ENCODE measurements around the gene RFX8.

DNA sequence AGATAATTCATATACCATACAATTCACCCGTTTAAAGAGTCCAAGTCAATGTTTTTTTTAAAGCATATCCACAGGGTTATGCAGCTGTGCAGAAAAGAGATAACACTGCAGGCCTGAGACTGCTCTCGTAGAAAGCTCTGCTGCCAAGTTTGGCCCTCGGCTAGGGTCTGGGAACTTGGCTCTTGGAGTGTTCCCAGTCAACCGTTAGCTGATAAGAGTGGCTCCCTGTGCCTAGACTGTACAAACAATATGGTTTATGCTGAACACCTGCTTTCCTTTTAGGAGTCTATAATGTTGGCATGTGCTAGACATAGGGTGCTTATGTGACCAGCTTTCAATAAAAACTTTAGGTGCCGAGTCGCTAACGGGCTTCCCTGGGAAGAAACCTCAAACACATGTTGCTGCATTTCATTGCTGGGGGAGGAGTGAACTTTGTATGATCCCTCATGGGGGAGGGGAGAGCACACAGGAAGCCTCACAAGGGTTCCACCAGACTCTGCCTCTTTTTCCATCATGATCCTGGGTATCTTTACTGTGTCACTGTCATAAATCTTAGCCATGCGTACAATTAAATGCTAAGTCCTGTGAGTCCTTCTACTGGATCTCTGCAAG lies 34.7 kb downstream of the RFX8 start:
- TF ChIP-seq, protein P1, sequence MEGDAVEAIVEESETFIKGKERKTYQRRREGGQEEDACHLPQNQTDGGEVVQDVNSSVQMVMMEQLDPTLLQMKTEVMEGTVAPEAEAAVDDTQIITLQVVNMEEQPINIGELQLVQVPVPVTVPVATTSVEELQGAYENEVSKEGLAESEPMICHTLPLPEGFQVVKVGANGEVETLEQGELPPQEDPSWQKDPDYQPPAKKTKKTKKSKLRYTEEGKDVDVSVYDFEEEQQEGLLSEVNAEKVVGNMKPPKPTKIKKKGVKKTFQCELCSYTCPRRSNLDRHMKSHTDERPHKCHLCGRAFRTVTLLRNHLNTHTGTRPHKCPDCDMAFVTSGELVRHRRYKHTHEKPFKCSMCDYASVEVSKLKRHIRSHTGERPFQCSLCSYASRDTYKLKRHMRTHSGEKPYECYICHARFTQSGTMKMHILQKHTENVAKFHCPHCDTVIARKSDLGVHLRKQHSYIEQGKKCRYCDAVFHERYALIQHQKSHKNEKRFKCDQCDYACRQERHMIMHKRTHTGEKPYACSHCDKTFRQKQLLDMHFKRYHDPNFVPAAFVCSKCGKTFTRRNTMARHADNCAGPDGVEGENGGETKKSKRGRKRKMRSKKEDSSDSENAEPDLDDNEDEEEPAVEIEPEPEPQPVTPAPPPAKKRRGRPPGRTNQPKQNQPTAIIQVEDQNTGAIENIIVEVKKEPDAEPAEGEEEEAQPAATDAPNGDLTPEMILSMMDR (conservative IDR thresholded peaks at IDR 0.05; ENCODE audit: low read depth, low read length) = no peak
- TF ChIP-seq MXI1 (IDR thresholded peaks at IDR 0.05; ENCODE audit: borderline replicate concordance, low read depth, low read length) (no peak), BHLHE40 (IDR thresholded peaks at IDR 0.05; ENCODE audit: low read depth, low read length) (no peak), RAD21 (IDR thresholded peaks at IDR 0.05; ENCODE audit: low read length) (no peak), CHD1 (IDR thresholded peaks at IDR 0.05; ENCODE audit: low read depth, low read length) (no peak), POLR2A (IDR thresholded peaks at IDR 0.05; ENCODE audit: low read depth, low read length) (no peak), CEBPB (IDR thresholded peaks at IDR 0.05; ENCODE audit: low read depth, low read length) (no peak), MAFK (IDR thresholded peaks at IDR 0.05; ENCODE audit: low read depth, low read length) (no peak), MAZ (IDR thresholded peaks at IDR 0.05; ENCODE audit: borderline replicate concordance, low read depth, low read length) (no peak)
- TF ChIP-seq, protein P2, sequence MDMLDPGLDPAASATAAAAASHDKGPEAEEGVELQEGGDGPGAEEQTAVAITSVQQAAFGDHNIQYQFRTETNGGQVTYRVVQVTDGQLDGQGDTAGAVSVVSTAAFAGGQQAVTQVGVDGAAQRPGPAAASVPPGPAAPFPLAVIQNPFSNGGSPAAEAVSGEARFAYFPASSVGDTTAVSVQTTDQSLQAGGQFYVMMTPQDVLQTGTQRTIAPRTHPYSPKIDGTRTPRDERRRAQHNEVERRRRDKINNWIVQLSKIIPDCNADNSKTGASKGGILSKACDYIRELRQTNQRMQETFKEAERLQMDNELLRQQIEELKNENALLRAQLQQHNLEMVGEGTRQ (IDR thresholded peaks at IDR 0.05; ENCODE audit: low read depth, low read length) = no peak
- TF ChIP-seq, protein P3, sequence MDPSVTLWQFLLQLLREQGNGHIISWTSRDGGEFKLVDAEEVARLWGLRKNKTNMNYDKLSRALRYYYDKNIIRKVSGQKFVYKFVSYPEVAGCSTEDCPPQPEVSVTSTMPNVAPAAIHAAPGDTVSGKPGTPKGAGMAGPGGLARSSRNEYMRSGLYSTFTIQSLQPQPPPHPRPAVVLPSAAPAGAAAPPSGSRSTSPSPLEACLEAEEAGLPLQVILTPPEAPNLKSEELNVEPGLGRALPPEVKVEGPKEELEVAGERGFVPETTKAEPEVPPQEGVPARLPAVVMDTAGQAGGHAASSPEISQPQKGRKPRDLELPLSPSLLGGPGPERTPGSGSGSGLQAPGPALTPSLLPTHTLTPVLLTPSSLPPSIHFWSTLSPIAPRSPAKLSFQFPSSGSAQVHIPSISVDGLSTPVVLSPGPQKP (IDR thresholded peaks at IDR 0.05; ENCODE audit: borderline replicate concordance, low read depth, low read length) = no peak

All from IMR-90 (cell line).